ENCODE data around the gene ADGRL1. TPM values are rescaled to one million over a fixed set of nuclear protein-coding genes. Genes with fewer than 3 reads are reported as not detected.

ADGRL1 gene
- total and polyA plus RNA-seq, 10 of the 15 experiments (the other 5 are each of a cell fraction or from before 2014, with no cell fraction given), result 0.05 to 4.8 (median 0.71) TPM

GRCh38 chr19:14135355-14135754 is 70.6 kb downstream of the ADGRL1 start:
- POLR2A ChIA-PET, result interaction anchor here (0.5 to 1.5 kb wide), 11 partner anchors 10 to 851 kb away, joined by 3 to 8 read pairs (median 4); partner anchors contain the start of gene C19orf53
- no TSS peak for BruUV-seq (replicated peaks)
- intact Hi-C loops (cut with micrococcal nuclease; ENCODE audit: unreplicated experiment) (loop anchor here (5.0 kb wide), 1 partner anchor 272 kb away; no protein-coding TSS in a partner anchor), in situ Hi-C loops (cut with MboI) (no loop called here)
- Histone ChIP-seq H2AFZ (ENCODE audit: control insufficient read depth, low read depth, low read length) (no peak overlapping the region), H3K27ac (ENCODE audit: control insufficient read depth, insufficient read depth) (peak overlapping the region; percentile 79), H4K20me1 (ENCODE audit: control insufficient read depth, insufficient read depth) (no peaks in the 10 kb centered on the region), H3K4me2 (ENCODE audit: control insufficient read depth, insufficient read depth) (peak overlapping the region; percentile 88), H3K27me3 (replicated peaks in 1 of 2; ENCODE audit: control insufficient read depth in 2 of 2, insufficient read depth in 2 of 2, low read length in 1 of 2) (no peaks in the 10 kb centered on the region), H3K9me3 (replicated peaks; ENCODE audit: control insufficient read depth, insufficient read depth, low read length) (no peaks in the 10 kb centered on the region), H3K9ac (ENCODE audit: control insufficient read depth, insufficient read depth, low read length) (peak overlapping the region; percentile 83), H3K79me2 (ENCODE audit: control insufficient read depth, insufficient read depth, low read length) (peaks cover 29% of the 10 kb centered on the region), H3K36me3 (ENCODE audit: control insufficient read depth in 2 of 2, insufficient read depth in 2 of 2, low read length in 1 of 2) (peaks cover 0 to 4% of the 10 kb centered on the region in 2 experiments; a peak in 1 of 4 replicates), H3K4me3 (peak overlapping the region; percentile 98), H3K4me1 (ENCODE audit: control insufficient read depth, insufficient read depth, low read length) (0 out of 2 replicates have a peak, but pooled peaks cover 8% of the 10 kb centered on the region)
- SMC1A ChIA-PET (ENCODE audit: uncharacterized antibody, unreplicated experiment), result interaction anchor here (1.1 to 2.5 kb wide), 6 partner anchors 10 to 352 kb away, joined by 3 to 9 read pairs (median 6); partner anchors contain the start of gene MISP3
- peak in 1 of 2 experiments; percentile 40; a peak in 1 of 4 replicates for TF ChIP-seq IKZF2 (IDR thresholded peaks at IDR 0.05)
- TF ChIP-seq POLR2A (IDR thresholded peaks at IDR 0.05; ENCODE audit: low read depth, low read length), result no peak
- no peak for TF ChIP-seq SMAD5 (IDR thresholded peaks at IDR 0.05; ENCODE audit: low read depth)
- peak; percentile 31 for TF ChIP-seq IKZF1 (conservative IDR thresholded peaks at IDR 0.05)
- TF ChIP-seq SKIL (IDR thresholded peaks at IDR 0.05; ENCODE audit: low read depth, poor library complexity, severe bottlenecking), result no peak
- CTCF ChIA-PET, result interaction anchor here (0.6 to 4.3 kb wide), 10 partner anchors 11 to 387 kb away, joined by 3 to 43 read pairs (median 4); partner anchors contain the start of genes NANOS3 and PALM3
- ATAC-seq (no peak), FAIRE-seq (no peak), DNase-seq (ENCODE audit: low read depth, low spot score) (no peak)
- RAD21 ChIA-PET (ENCODE audit: unreplicated experiment), result interaction anchor here (0.8 to 3.1 kb wide), 8 partner anchors 17 to 273 kb away, joined by 3 to 14 read pairs (median 4); partner anchors contain the start of genes IL27RA and PRKACA
- under 1% methylated on average over 6 of the region's 6 CpGs for whole genome bisulfite sequencing (ENCODE audit: insufficient coverage, insufficient replicate concordance, low lambda C conversion rate, missing lambda C conversion rate)

Measured in GM12878 (cell line).